HG02571 (cell line): ENCODE measurements around the gene B4GALNT1.

Experiments used
- ATAC-seq: cut with Tn5 transposase; IDR thresholded peaks from one replicate; pipeline ENCODE4 v1.9.1; 2021; ENCODE audit warnings: mild to moderate bottlenecking, moderate library complexity; ENCODE audit not compliant: unreplicated experiment

B4GALNT1 gene

GRCh38 chr12:57609781-57610553 lies 23.0 kb downstream of the B4GALNT1 start:
- ATAC-seq, result no peak

GRCh38 chr12:57609101-57609780 lies 23.8 kb downstream of the B4GALNT1 start:
- ATAC-seq, result no peak

GRCh38 chr12:57607958-57608663 lies 24.9 kb downstream of the B4GALNT1 start:
- no peak for ATAC-seq

GRCh38 chr12:57606821-57607220 lies 26.2 kb downstream of the B4GALNT1 start:
- no peak for ATAC-seq

DNA sequence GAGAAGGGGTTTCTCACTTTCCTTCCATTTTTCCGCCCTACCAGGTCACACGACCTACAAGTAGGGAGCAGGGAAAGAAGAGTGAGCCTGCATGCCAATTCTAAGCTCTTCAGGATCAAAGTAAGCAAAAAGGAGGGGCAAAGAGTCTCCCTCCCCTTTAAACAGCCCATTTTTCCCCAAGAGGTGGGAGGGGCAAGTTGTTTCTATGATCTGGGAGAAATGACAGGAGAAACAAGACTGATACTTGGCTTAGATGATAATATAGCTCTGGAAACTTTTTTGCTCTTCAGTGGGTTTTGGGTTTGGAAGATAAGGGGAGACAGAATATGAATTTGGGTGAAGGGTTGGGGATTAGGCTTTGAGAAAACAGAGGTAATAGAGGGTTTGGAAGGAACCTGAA lies 26.6 kb downstream of the B4GALNT1 start:
- ATAC-seq, result no peak

DNA sequence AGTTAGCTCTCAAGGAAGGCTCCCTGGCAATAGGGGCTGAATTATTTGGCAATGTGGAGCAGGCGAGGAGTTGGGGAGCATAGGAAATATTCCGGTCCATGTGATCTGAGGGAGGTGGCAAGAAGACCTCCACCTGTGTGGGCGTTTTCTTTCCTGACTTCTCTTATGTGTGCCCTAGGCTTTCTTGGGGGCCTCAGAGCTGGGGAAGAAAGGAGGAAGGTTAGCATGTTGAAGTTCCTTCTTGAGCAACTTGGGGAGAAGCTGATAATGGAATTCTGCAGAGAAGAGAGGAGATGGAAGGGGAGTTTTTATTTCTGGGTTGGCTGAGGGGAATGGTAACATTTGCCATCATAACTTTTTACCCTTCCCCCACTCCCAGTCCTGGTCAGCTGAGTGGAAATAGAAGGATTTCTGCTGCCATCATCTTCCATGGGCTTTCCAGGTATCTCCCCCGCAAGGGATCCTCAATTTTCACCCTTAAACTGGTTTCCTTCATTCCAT lies 27.1 kb downstream of the B4GALNT1 start:
- no peak for ATAC-seq

GRCh38 chr12:57604992-57605810 lies 27.8 kb downstream of the B4GALNT1 start:
- no peak for ATAC-seq

DNA sequence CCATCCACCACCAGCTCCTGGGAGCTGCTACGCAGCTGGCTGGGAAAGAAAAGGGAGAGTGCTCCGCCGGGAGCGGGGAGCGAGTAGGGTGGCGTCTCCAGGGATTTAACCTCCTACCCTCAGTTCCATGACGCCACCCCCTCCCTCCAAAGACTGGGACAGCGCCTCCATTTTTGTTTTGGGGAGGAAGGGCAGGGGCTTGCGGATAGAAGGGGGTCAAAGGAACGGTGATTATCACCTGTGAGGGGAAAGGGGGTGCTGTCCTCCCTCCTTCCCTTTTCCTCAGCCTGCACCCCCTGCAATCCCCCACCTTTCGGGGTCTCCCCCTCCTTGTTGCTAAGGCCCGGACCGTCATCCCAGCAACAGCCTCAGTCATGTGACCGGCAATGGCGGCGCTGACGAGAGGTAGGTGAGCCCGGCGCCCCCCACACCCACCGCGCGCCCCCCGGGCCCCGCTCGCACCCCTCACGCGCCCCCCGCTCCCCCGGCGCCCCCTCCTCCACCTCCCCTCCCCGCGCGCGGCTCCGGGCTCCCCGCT lies 28.5 kb downstream of the B4GALNT1 start, which contains the start of gene DTX3:
TSS of gene DTX3 (plus strand) at position 371 of the 538 bp plus-strand sequence. CDS start 1,694 bp downstream, outside the sequence.
- no peak for ATAC-seq

DNA sequence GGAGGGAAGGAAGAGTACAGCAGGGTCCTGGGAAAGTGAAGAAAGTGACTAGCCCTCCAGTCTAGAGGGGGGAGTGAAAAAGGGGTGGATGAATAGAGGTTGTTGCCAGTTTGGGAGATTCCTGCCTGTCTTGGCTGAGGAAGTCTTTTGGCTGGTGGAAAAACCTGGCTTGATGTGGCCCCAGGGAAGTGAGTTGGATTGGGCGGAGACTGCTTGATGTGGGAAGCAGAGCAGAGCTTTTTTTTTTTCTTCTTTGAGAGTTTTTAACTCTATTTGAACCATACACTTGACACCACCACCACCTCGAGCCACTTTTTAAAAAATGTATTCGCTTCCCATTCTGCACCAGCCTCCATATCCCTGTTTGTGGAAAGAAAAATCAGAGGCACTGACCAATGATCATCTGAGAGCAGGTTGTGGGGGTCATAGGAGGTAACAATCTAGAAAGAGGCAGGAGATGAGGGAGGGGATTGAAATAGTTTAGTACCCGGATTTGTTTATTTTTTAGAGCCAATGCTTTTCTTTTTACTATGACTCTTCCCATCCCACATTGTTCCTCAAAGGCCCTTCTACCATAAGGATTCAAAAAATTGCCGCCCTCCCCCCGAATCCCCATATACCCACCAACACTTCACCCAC lies 29.1 kb downstream of the B4GALNT1 start:
- ATAC-seq, result no peak

GRCh38 chr12:57603324-57603723 lies 29.7 kb downstream of the B4GALNT1 start:
- ATAC-seq, result no peak

DNA sequence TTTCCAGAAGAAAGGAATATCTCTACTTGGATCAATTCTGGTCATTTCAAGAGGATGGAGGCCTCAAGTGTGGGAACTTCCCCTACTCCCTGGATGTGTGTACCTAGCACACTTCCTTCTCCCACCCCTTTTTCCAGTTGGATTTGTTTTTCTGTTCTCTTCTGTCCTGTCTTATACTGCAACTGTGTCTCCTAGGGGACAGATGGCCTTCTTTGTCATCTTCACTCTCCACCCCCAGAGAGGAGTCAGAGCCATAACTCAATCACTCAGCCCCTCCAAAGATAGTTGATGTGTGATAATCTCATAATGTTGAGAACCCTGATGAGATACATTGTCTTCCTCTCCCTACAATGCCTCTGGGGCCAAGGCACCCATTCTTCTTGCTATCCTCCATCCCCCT lies 30.5 kb downstream of the B4GALNT1 start:
- ATAC-seq, result no peak

DNA sequence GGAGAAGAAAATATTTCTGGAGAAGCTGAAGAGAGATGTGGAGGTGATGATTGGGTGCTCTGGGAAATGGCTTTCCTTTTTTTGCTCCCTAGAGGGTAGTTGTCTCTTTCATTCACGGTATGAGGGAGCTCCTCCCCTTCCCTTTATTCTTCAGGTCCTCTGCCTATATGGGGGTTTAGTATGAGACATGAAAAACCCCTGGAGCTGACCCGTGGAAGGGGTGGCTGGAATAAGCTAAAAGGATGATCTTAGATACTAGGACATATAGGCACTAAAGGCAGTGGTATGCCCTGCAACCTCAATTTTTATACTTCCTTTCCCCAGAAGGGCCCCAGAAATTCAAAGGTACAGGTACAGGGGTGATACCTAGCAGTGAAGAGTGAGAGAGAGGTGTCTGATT lies 32.6 kb downstream of the B4GALNT1 start:
- no peak for ATAC-seq

- no peak for ATAC-seq
These were observed 39.8 kb downstream of the B4GALNT1 start for GRCh38 chr12:57593187-57593586.

DNA sequence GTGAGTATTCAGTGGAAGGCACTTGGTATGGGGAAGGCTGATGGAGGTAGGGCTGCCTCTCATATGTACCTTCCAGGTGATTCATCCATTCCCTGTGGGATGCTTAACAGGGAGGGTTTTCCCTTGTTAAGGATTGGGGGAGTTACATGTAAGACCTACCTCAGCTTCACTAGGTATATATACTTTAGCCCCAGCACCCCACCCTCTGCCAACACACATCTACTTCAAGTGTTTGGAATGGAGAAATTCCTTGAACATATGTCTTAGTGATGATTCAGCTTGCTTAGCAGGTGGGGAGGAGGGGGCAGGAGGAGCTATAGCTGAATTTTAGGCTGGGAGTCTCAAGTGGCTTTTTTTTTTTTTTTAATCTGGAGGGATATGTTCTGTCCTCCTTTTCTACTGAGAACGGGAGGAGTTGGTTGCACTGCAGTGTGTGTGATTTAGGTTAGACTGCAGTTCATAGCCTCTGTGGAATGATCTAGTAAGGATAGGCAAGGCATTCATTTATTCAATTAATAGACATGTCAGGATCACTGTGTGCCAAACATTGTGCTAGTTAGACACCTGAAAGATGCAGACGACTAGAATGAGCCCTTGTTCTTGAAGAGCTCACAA lies 40.3 kb downstream of the B4GALNT1 start:
- ATAC-seq, result no peak

GRCh38 chr12:57591782-57592325 lies 41.1 kb downstream of the B4GALNT1 start:
- ATAC-seq, result no peak

DNA sequence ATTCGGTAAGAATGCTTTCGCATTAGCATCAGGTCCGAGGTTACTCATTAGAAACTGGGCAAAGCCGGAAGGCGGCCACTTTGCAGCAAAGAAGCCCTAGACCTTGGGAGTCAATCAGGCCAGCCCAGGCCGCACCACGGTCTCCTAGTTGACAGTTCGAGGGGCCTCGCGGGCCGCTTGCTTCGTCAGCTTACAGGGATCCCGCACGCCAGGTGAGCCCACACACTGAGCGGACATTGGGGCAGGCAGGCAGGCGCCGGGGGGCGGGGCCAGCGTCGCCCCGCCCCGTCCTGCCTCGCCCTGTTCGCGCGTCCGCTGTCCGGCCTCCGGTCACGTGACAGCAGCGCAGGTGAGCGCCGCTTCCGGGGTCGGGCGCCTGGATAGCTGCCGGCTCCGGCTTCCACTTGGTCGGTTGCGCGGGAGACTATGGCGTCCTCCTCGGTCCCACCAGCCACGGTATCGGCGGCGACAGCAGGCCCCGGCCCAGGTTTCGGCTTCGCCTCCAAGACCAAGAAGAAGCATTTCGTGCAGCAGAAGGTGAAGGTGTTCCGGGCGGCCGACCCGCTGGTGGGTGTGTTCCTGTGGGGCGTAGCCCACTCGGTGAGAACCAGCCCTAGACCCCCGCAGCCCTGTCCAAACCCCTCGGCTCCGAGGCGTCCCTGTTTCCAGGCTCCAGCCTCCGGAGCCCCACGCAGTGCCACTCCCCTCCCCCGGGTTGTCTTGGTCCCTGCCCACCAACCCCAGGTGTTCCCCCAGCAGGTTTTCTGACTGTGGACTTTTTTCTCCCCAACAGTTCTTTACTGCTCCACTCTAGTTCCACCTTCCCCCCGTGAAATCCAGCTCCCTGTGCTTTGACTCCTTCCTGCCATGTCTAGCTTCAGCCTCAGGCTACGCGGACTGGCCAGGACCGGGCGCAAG lies 41.9 kb downstream of the B4GALNT1 start, which contains the start of gene PIP4K2C:
TSS of gene PIP4K2C (plus strand) at position 329 of the 918 bp plus-strand sequence. CDS start at position 427, 98 bp downstream.
- peak; percentile 94 for ATAC-seq

DNA sequence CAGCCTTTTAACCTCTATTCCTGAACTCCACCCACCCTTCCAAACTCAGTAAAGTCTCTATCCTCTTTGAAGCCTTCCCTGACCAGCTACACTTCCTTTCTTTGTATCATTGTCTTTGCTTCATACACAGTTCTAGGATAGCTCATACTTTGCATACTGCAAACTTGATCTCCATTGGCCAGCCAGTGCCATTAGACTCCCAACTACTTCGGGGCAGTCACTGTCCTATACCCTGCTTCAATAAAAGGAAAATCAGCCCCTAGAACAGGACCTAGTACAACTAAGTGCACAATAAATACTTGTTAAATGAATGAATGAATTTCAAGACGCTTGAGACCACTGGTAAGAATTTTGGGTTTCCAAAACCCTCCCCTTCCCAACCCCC lies 42.5 kb downstream of the B4GALNT1 start:
- no peak for ATAC-seq
